ENCODE results near the gene ACTN1.

GRCh38 chr14:68922886-68923285 lies 56.2 kb downstream of the ACTN1 start:
- TF ChIP-seq, protein P1, sequence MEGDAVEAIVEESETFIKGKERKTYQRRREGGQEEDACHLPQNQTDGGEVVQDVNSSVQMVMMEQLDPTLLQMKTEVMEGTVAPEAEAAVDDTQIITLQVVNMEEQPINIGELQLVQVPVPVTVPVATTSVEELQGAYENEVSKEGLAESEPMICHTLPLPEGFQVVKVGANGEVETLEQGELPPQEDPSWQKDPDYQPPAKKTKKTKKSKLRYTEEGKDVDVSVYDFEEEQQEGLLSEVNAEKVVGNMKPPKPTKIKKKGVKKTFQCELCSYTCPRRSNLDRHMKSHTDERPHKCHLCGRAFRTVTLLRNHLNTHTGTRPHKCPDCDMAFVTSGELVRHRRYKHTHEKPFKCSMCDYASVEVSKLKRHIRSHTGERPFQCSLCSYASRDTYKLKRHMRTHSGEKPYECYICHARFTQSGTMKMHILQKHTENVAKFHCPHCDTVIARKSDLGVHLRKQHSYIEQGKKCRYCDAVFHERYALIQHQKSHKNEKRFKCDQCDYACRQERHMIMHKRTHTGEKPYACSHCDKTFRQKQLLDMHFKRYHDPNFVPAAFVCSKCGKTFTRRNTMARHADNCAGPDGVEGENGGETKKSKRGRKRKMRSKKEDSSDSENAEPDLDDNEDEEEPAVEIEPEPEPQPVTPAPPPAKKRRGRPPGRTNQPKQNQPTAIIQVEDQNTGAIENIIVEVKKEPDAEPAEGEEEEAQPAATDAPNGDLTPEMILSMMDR (IDR thresholded peaks at IDR 0.05) = no peak
- TF ChIP-seq POLR2AphosphoS5 (IDR thresholded peaks at IDR 0.05) = peak in 1 of 3 donors; percentile 20
- no peak for TF ChIP-seq POLR2A (IDR thresholded peaks at IDR 0.05)

Measured in breast epithelium (tissue), 3 donors.